HEK293T (cell line): ENCODE data around the gene SQSTM1.
A peak's percentile ranks its signal among the peaks of the same experiment; 100 is the strongest.

Experiments
- CTCF ChIA-PET: fragments of 350-600 bp; formaldehyde crosslinking; extraction: SDS; loops from one replicate; lab custom pipeline; 2021; ENCODE audit warnings: antibody characterized with exemption, inconsistent platforms; lab: Yijun Ruan, JAX
- POLR2A ChIA-PET: fragments of 350-600 bp; formaldehyde crosslinking; extraction: SDS; loops from one replicate; lab custom pipeline; 2020; ENCODE audit warnings: antibody characterized with exemption, inconsistent platforms; lab: Yijun Ruan, JAX
- DNase-seq: peaks from one replicate; pipeline ENCODE4 v3.0.0; 2012; ENCODE audit warnings: mixed read lengths; ENCODE audit errors: extremely low spot score
- ARNT ChIP-seq: fragments of 450-650 bp; IDR thresholded peaks from 2 replicates; pipeline ENCODE4 v1.6.1; 2017; ENCODE audit warnings: mild to moderate bottlenecking
- BHLHE40 ChIP-seq: fragments of 450-650 bp; IDR thresholded peaks from 2 replicates; pipeline ENCODE4 v1.6.1; 2016; ENCODE audit warnings: mild to moderate bottlenecking, moderate library complexity, borderline replicate concordance
- CTBP1 ChIP-seq: fragments of 450-650 bp; IDR thresholded peaks from 2 replicates; pipeline ENCODE4 v1.6.1; 2016; ENCODE audit warnings: borderline replicate concordance
- ELF4 ChIP-seq: fragments of 450-650 bp; IDR thresholded peaks from 2 replicates; pipeline ENCODE4 v1.6.1; 2017; ENCODE audit warnings: antibody characterized with exemption
- FOXA1 ChIP-seq: fragments of 450-650 bp; IDR thresholded peaks from 2 replicates; pipeline ENCODE4 v1.6.1; 2016; ENCODE audit warnings: mild to moderate bottlenecking
- FOXK2 ChIP-seq: fragments of 450-650 bp; IDR thresholded peaks from 2 replicates; pipeline ENCODE4 v1.6.1; 2016; ENCODE audit warnings: mild to moderate bottlenecking
- FOXM1 ChIP-seq: fragments of 450-650 bp; IDR thresholded peaks from 2 replicates; pipeline ENCODE4 v1.6.1; 2017; ENCODE audit warnings: mild to moderate bottlenecking, borderline replicate concordance
- HDGF ChIP-seq: fragments of 450-650 bp; IDR thresholded peaks from 2 replicates; pipeline ENCODE4 v1.6.1; 2017; ENCODE audit warnings: antibody characterized with exemption, borderline replicate concordance
- L3MBTL2 ChIP-seq: fragments of 450-650 bp; conservative IDR thresholded peaks from 2 replicates; pipeline ENCODE4 v1.6.1; 2016; ENCODE audit warnings: mild to moderate bottlenecking
- LEF1 ChIP-seq: fragments of 450-650 bp; IDR thresholded peaks from 2 replicates; pipeline ENCODE4 v1.6.1; 2017; ENCODE audit warnings: mild to moderate bottlenecking, borderline replicate concordance
- NFRKB ChIP-seq: fragments of 450-650 bp; IDR thresholded peaks from 2 replicates; pipeline ENCODE4 v1.6.1; 2016; ENCODE audit warnings: mild to moderate bottlenecking, moderate library complexity
- SP1 ChIP-seq: fragments of 450-650 bp; IDR thresholded peaks from 2 replicates; pipeline ENCODE4 v1.6.1; 2017
- SUZ12 ChIP-seq: fragments of 450-650 bp; IDR thresholded peaks from 2 replicates; pipeline ENCODE4 v1.6.1; 2016; ENCODE audit warnings: mild to moderate bottlenecking
- TARDBP ChIP-seq: fragments of 450-650 bp; IDR thresholded peaks from 2 replicates; pipeline ENCODE4 v1.6.1; 2016
- ZNF384 ChIP-seq: fragments of 450-650 bp; IDR thresholded peaks from 2 replicates; pipeline ENCODE4 v1.6.1; 2016
- TF ChIP-seq, protein P1 (sequence below): fragments of 450-650 bp; IDR thresholded peaks from 2 replicates; pipeline ENCODE4 v1.6.1; 2016

Gene SQSTM1

DNA sequence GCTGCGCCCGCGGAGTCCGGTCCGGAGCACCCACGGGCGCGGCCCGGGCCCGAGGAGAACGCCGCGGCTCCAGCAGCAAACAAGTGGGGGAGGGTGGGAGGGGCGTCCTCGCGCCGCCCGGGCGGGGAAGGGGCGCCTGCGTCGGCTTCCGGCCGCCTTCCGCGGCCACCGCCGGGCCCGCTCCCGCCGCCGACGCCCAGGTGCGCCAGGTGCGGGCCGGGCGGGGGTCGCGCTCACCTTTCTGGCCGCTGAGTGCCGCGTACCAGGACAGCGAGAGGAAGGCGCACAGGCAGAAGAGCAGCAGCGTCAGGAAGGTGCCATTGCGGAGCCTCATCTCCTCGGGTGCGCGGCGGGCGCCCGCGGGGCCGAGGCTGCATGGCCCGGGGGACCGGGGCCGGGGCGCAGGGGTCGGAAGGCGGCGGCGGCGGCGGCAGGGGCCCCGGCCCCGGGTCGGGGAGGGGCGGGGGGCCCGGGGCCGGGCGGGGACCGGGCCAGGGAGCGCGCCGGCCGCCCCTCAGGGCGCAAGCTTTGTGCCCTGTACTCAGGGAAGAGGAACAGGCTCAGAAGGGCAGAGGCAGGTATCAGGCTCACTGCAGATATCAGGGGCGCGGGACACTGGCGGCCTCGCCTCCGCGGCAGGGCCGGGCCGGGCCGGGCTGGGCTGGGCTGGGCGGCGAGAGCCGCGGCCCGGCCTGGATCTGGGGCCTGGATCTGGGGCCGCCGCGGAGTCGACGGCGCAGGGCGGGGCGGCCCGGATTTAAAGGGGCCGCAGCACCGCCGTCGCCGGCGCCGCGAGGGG lies 14.3 kb upstream of the SQSTM1 start, which contains the start of gene MGAT4B:
MGAT4B (minus strand) TSS at position 617 of the 799 bp plus-strand sequence; CDS start at position 334, 283 bp downstream.
- ChIA-PET POLR2A (interaction anchor here (1.2 to 1.6 kb wide), 3 partner anchors 14 to 183 kb away, joined by 3 to 5 read pairs (median 3); partner anchors contain the start of genes HNRNPH1 and SQSTM1), CTCF (interaction anchor here (0.6 kb wide), 1 partner anchor 216 kb away, joined by 3 read pairs; no protein-coding TSS in a partner anchor)
- peak; percentile 84 for DNase-seq
- TF ChIP-seq FOXK2 (no peak), ARNT (peak; percentile 54; the same call in 1 of the 2 replicates), CTBP1 (no peak), FOXM1 (peak; percentile 97), SP1 (no peak), FOXA1 (no peak), LEF1 (no peak), ZNF384 (no peak), TARDBP (no peak), SUZ12 (no peak)

DNA sequence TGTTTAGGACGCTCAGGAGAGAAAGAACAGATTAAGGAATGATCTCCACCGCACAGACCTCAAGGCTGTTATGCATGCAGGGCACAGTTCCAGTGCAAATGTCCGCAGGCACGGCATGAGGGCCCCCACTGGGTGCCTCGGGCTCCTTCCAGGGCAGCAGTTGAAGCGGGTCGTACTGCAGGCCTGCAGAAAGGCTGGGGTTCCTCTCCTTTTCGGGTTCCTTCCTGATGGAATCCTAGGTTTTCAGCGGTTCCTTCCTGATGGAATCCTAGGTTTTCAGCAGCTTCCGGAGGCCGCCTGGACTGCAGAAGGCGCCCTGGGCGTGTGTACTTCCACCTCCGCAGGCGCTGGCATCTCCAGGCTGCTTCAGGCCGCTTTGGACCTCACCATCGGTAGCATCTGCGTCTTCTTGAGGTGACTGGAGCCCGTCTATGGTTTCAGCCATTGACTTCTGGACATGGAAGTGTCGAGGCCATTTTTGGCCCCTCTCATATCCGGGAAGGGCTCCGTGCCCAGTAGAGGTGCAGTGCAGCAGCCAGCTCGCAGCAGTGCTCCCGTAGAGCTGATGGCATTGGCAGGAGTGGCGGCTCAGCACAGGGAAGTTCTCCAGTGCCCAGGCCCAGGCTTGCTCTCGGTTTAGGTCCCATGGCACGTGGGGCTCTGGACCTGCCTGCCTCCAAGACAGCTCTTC lies 8.4 kb upstream of the SQSTM1 start:
- no peak for TF ChIP-seq SUZ12
- POLR2A ChIA-PET: interaction anchor here (1.4 kb wide), 1 partner anchor 15 kb away, joined by 3 read pairs; no protein-coding TSS in a partner anchor
- DNase-seq: no peak
- CTCF ChIA-PET: no interaction called here

DNA sequence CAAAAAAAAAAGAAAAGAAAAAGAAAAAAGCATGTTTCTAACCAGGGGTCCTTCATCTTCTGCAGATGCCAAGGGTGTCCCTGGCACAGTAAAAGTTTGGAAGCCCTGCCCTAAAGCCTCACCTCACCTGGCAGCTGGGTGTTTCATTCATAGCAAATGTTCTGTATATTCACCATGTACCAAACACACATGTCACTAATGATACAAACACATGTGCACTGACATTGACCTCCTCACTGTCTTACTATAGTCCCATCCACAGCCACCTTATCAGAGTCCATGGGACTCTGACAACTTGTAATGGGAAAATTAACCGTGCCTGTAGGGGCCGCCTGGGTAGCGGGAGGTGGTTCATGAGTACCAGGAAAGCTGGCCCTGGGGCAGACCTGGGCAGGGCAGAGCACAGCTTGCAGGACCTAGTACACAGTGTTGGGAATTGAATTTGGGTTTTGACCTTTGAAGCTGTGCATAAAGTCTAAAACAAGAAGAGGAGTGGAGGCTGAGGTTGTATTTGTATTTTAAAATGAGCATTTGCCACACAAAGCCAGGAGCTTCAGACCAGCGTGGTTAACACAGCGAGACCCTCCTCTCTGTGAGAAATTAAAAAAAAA lies 7.6 kb upstream of the SQSTM1 start:
- DNase-seq: no peak

DNA sequence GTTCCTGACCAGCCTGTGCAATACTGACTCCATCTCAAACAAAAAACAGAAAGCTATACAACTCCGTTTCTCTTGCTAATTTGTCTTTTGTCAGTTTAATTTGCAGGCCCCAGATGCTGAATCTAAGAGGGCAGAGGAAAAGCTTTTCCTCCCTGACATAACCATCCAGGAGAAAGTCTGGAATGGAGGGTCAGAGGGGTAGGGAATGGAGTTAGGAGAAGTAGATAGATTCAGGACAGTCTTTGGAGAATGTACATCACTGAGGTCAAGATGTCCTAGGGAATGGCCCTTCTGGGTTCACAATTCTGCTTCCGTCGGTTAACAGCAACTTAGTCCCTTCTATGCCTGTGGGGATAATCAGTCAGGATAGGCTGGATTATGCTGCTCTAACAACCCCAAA lies 6.6 kb upstream of the SQSTM1 start:
- DNase-seq: no peak
- TF ChIP-seq ARNT: no peak
- TF ChIP-seq NFRKB: no peak
- TF ChIP-seq FOXA1: no peak
- no peak for TF ChIP-seq CTBP1
- TF ChIP-seq, protein P1, sequence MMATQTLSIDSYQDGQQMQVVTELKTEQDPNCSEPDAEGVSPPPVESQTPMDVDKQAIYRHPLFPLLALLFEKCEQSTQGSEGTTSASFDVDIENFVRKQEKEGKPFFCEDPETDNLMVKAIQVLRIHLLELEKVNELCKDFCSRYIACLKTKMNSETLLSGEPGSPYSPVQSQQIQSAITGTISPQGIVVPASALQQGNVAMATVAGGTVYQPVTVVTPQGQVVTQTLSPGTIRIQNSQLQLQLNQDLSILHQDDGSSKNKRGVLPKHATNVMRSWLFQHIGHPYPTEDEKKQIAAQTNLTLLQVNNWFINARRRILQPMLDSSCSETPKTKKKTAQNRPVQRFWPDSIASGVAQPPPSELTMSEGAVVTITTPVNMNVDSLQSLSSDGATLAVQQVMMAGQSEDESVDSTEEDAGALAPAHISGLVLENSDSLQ: no peak
- no peak for TF ChIP-seq FOXK2
- no peak for TF ChIP-seq FOXM1
- TF ChIP-seq SP1: no peak
- ChIA-PET POLR2A (interaction anchor here (0.6 kb wide), 1 partner anchor 18 kb away, joined by 3 read pairs; no protein-coding TSS in a partner anchor), CTCF (interaction anchor here (0.7 kb wide), 1 partner anchor 54 kb away, joined by 3 read pairs; no protein-coding TSS in a partner anchor)

More for the DNA sequence above, 7.6 kb upstream of the SQSTM1 start:
- CTCF ChIA-PET: interaction anchor here (0.7 kb wide), 1 partner anchor 55 kb away, joined by 3 read pairs; no protein-coding TSS in a partner anchor
- POLR2A ChIA-PET: interaction anchor here (1.2 kb wide), 1 partner anchor 11 kb away, joined by 3 read pairs; no protein-coding TSS in a partner anchor
- TF ChIP-seq ZNF384: no peak
- no peak for TF ChIP-seq LEF1
- TF ChIP-seq NFRKB: no peak
- TF ChIP-seq SUZ12: no peak
- no peak for TF ChIP-seq CTBP1
- TF ChIP-seq L3MBTL2: no peak
- no peak for TF ChIP-seq FOXK2
- TF ChIP-seq, protein P1: no peak
- no peak for TF ChIP-seq BHLHE40
- TF ChIP-seq FOXA1: no peak
- TF ChIP-seq FOXM1: no peak
- no peak for TF ChIP-seq HDGF
- no peak for TF ChIP-seq TARDBP
- TF ChIP-seq ARNT: no peak
- no peak for TF ChIP-seq ELF4
- TF ChIP-seq SP1: no peak

DNA sequence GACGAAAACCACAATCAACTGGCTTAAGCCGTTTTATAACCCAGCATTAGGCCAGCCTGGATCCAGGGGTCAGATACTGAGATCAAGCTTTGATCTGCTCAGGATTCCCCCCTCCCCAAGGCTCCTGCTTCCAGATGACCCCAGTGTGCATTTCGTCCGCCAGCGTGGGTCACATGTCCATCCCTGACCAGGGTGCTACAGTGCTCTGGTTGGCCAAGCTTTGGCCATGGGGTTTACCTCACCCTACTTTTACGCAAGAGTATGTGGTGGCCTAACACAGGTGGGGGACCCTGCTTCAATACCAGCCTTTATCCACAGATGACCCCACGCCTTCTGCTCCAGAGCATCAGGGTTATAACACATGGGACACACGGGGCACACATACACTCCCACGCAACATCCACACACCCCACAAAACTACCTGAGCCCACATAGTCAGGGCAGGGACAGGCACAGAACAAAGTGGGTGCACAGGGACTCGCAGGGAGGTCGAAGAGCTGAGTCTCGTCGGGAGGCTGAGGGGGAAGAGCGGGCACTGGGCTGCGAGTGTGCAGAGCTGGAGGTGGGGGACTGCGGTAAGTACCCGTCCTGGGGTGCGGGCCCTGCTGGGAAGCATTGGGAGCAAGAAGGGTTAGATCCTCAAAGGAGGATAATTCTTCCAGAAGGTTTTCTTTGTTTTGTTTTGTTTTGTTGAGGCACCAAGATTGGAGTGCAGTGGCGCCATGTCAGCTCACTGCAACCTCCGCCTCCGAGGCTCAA lies 5.0 kb upstream of the SQSTM1 start:
- DNase-seq: no peak
- TF ChIP-seq FOXA1: no peak
- TF ChIP-seq ARNT: no peak
- TF ChIP-seq L3MBTL2: no peak
- no peak for TF ChIP-seq FOXK2
- no peak for TF ChIP-seq HDGF
- TF ChIP-seq SUZ12: no peak
- no peak for TF ChIP-seq TARDBP
- TF ChIP-seq SP1: no peak
- no peak for TF ChIP-seq BHLHE40
- no peak for TF ChIP-seq LEF1
- no peak for TF ChIP-seq ZNF384
- TF ChIP-seq NFRKB: no peak
- ChIA-PET CTCF (no interaction called here), POLR2A (no interaction called here)
